K562 (cell line): ENCODE measurements around the gene DRD3.

Experiments
- CHD4 ChIP-seq: fragments of 200-600 bp; sonication (generic); IDR thresholded peaks from 3 replicates; pipeline ENCODE4 v1.6.1; 2012; ENCODE audit warnings: low read depth, mild to moderate bottlenecking, mixed read lengths, low read length, inconsistent platforms; ENCODE audit not compliant: insufficient read depth, insufficient replicate concordance, poor library complexity, severe bottlenecking
- KLF1 ChIP-seq: fragments of 450-650 bp; IDR thresholded peaks from 2 replicates; pipeline ENCODE4 v1.6.1; 2016; ENCODE audit warnings: missing genetic modification characterization, missing compliant biosample characterization
- POLR2AphosphoS5 ChIP-seq: IDR thresholded peaks from 2 replicates; pipeline ENCODE4 v1.6.1; 2011; ENCODE audit warnings: mild to moderate bottlenecking, low read depth, low read length, moderate library complexity; ENCODE audit not compliant: control insufficient read depth, insufficient read depth
- ZNF766 ChIP-seq: fragments of 200-800 bp; sonication (Bioruptor generic); conservative IDR thresholded peaks from 2 replicates; pipeline ENCODE4 v1.6.1; 2016; ENCODE audit warnings: missing genetic modification characterization, missing compliant biosample characterization
- TF ChIP-seq, protein P1 (sequence below): fragments of 450-650 bp; IDR thresholded peaks from 2 replicates; pipeline ENCODE4 v1.6.1; 2016; ENCODE audit warnings: missing biosample characterization, missing genetic modification characterization

GRCh38 chr3:114171677-114172076, 7.2 kb downstream of the DRD3 start:
- TF ChIP-seq, protein P1, sequence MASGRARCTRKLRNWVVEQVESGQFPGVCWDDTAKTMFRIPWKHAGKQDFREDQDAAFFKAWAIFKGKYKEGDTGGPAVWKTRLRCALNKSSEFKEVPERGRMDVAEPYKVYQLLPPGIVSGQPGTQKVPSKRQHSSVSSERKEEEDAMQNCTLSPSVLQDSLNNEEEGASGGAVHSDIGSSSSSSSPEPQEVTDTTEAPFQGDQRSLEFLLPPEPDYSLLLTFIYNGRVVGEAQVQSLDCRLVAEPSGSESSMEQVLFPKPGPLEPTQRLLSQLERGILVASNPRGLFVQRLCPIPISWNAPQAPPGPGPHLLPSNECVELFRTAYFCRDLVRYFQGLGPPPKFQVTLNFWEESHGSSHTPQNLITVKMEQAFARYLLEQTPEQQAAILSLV (tag): no peak
- TF ChIP-seq POLR2AphosphoS5: no peak
- TF ChIP-seq ZNF766 (CRISPR knock-in tag): no peak
- no peak for TF ChIP-seq CHD4
- TF ChIP-seq KLF1 (tag): no peak
